ENCODE results near the gene NKAP.
"Not testable (repeated sequence)": the region's sequence is repeated elsewhere in the genome, so short reads cannot be mapped to it uniquely, and the experiment has no call there.

NKAP gene

GRCh38 chrX:119935215-119935874 lies 8.2 kb downstream of the NKAP start:
- DNase-seq (ENCODE audit: low read depth in 2 of 2), result no peak

DNA sequence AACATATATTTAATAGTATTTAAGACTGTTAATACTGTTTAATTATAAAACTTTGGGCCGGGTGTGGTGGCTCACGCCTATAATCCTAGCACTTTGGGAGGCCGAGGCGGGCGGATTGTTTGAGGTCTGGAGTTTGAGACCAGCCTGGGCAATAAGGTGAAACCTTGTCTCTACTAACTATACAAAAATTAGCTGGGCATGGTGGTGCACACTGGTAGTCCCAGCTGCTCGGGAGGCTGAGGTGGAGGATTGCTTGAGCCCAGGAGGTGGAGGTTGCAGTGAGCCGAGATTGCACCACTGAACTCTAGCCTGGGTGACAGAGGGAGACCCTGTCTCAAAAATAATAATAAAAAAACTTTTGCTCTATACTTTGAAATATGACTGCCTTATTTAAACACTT lies 21.2 kb downstream of the NKAP start:
- not testable (repeated sequence) for DNase-seq (ENCODE audit: low read depth in 2 of 2)

DNA sequence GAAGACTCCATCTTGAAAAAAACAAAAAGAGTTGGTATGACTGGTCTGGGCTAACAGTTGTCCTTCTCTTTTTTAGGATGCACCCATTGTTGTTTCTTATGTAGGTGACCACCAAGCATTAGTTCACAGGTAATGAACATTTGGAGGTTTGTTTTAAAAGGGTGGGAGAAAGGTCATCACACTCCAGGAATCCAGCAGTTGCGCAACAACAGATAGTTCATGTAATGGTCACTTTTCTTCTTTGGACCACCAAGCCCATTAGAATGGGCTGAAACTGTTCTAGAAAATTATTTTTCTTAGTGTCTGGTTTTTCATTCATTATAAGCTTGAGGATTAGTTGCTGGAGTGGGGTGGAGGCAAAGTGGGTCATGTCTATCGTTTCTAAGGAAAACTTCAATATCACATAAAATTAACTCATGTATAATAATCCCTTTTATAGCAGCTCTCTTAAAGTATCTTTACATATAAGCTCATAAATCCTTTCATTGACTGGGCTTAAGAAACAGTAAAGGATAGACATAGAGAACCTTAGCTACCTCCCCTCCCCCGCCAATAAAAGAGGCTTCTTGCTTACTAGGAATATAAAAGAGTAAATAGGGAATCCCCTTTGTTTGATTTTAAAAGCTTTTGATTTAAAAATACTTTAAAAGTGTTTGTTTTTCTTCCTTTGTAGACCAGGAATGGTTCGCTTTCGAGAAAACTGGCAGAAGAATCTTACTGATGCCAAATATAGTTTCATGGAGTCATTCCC lies 23.5 kb downstream of the NKAP start:
- DNase-seq (ENCODE audit: low read depth in 2 of 2), result no peak

GRCh38 chrX:119917877-119918276 lies 25.7 kb downstream of the NKAP start:
- DNase-seq (ENCODE audit: low read depth in 2 of 2), result no peak

DNA sequence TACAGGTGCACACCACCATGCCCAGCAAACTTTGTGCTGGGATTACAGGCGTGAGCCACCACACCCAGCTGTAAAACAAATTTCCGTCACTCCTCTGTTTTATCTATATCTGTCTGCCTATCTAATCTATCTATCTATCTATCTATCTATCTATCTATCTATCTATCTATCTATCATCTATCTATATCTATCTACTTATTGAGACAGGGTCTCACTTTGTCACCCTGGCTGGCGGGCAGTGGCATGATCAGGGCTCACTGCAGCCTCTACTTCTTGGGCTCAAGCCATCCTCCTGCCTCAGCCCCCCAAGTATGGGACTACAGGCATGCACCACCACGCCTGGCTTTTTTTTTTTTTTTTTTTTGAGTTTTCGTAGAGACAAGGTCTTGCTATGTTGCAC lies 27.2 kb downstream of the NKAP start:
- no peak for DNase-seq (ENCODE audit: low read depth in 2 of 2)

GRCh38 chrX:119900976-119901375 lies 42.6 kb downstream of the NKAP start:
- DNase-seq (ENCODE audit: low read depth in 2 of 2), result no peak

DNA sequence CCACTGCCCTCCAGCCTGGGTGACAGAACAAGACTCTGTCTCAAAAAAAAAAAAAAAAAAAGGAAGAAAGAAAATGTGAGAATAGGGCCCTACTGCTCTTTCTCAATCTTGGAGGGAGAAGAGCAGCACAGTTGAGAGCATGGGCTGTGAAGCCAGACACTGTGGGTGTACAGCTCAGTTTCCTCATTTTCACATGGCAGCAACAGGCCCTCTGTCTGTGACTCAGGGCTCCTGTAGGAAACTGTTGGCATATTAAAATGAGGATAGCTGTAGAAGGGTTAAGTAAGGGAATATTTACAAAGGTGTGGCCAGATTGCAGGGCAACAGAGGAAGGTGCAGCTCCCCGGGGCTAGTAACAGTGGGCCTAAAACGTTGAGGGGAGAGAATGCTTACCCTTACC lies 44.4 kb downstream of the NKAP start:
- DNase-seq (ENCODE audit: low read depth in 2 of 2), result no peak

DNA sequence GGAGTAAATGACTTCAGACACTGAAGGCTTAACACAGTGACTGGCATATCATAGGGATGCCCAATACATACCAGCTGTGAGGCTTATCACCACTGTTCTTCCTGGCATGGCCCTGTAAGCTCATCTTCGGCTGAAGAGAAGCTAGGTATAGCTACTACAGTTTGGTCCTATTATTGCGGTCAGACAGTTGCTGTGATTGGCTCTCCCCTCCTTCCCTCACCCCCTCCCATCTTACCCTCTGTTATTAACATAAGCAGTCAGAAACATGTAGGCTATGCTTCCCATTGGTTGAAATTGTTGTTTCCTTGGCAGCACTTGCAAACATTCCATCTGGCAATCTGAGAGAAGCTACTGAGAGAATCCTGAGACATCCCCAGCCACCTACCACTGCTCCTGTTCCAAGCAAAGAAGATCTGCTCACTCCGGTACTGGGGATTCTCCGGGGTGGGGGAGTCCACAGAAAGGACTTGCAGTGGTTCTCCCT lies 47.7 kb downstream of the NKAP start, which contains the start of gene AKAP14:
TSS of gene AKAP14 (plus strand) at position 51 of the 484 bp plus-strand sequence. CDS start 7,331 bp downstream, outside the sequence.
- DNase-seq (ENCODE audit: low read depth in 2 of 2), result no peak

DNA sequence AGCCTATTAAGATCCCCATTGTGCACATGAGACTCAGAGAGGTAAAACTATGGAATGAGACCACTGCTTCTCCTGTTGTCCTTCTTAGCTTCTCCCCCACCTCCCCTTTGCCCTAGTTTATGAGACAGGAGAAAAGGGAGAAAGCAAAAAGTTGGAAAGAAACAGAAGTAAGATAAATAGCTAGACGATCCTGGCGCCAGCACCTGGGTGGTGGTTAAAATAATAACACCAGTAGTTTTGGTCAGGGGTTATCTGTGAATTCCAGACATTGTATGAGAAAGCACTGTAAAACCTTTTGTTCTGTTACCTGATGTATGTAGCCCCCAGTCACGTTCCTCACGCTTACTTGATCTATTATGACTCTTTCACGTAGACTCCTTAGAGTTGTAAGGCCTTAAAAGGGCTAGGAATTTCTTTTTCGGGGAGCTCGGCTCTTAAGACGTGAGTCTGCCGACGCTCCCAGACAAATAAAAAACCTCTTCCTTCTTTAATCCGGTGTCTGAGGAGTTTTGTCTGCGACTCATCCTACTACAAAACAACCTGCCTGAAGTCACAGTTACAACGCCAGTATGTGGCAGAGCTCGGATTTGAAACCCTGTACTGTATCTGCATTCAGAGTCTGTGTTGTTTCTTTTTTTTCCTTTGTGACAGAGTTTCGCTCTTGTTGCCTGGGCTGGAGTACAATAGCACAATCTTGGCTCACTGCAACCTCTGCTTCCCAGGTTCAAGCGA lies 51.4 kb downstream of the NKAP start:
- not testable (repeated sequence) for DNase-seq (ENCODE audit: low read depth in 2 of 2)

- not testable (repeated sequence) for DNase-seq (ENCODE audit: low read depth in 2 of 2)
Observed at GRCh38 chrX:119890626-119891025, 52.9 kb downstream of the NKAP start.

DNA sequence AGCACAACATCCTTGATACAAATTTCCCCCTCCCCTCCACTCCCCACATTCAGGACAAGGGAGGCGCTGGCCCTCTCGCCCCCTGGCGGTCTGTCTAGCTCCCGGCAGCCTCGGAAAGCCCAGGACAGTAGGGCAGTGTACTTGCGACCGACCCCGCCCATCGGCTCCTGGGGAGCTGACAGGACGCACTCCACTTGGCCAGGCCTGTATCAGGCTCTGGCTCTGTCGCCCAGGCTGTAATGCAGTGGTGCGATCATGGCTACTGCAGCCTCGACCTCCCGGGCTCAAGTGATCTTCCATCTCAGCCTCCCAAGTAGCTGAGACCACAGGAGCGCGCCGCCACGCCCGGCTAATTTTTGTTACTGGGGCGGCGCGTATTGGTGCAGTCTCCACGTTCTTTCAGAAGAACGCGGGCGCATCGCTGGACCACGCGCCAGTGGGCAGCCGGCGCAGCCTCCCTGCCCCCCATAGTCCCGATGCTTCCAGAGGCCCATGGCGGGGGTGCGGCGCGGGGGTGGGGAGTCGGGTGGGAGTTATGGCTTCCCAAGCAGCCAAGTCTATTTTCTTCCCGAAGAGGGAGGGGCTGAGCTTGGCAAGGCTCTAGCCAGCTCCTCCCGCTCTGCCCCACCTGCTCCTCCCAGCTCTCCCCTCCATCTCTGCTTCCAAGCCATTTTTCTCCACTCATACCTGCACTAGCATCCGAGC lies 55.7 kb downstream of the NKAP start:
- peak; percentile 17 to 34 for DNase-seq (ENCODE audit: low read depth in 2 of 2)

- DNase-seq (ENCODE audit: low read depth in 2 of 2), result no peak
Observed at GRCh38 chrX:119885554-119886428, 57.8 kb downstream of the NKAP start.

- no peak for DNase-seq (ENCODE audit: low read depth in 2 of 2)
Observed at GRCh38 chrX:119880552-119881437, 62.8 kb downstream of the NKAP start.

- DNase-seq (ENCODE audit: low read depth in 2 of 2), result no peak
Observed at GRCh38 chrX:119880076-119880475, 63.5 kb downstream of the NKAP start.

DNA sequence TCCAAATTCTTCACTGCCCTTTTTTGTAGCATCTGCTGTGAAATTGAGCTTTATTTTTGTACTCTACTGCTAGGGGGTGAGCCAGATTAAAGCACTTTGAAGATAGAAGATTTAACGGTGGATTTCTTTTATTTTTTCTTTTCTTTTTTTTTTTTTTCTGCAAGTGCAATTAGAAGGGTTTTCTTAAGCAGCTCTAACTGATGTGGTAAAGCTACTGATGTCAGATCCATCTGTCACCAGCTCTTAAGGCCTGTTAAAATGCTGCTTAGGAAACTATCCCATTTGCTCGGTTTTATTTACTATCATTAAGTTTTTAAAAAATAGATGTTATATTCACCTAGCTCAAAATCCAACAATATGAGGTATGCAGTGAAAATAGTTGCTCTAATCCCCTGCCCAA lies 64.8 kb downstream of the NKAP start:
- no peak for DNase-seq (ENCODE audit: low read depth in 2 of 2)

- DNase-seq (ENCODE audit: low read depth in 2 of 2), result peak; percentile 68 to 69
Observed at GRCh38 chrX:119871599-119872395, 71.8 kb downstream of the NKAP start, which contains the start of the genes NDUFA1 and RNF113A. Gene NDUFA1, plus strand, starts transcription at chrX:119871832. Its CDS starts 80 bp downstream, at chrX:119871912. Gene RNF113A, minus strand, starts transcription at chrX:119871733. Its CDS starts 120 bp downstream, at chrX:119871613.

GRCh38 chrX:119871245-119871598 lies 72.3 kb downstream of the NKAP start:
- no peak for DNase-seq (ENCODE audit: low read depth in 2 of 2)
